SHP77 (cell line): Measurements from ENCODE around the gene SLC24A4.

Experiments used
- DNase-seq, 2 experiments: peaks; one replicate each; lab custom pipeline; 2025; lab: John Stamatoyannopoulos, UW

SLC24A4 gene

GRCh38 chr14:92316937-92317336, 6.0 kb upstream of the SLC24A4 start:
- DNase-seq, result no peak

DNA sequence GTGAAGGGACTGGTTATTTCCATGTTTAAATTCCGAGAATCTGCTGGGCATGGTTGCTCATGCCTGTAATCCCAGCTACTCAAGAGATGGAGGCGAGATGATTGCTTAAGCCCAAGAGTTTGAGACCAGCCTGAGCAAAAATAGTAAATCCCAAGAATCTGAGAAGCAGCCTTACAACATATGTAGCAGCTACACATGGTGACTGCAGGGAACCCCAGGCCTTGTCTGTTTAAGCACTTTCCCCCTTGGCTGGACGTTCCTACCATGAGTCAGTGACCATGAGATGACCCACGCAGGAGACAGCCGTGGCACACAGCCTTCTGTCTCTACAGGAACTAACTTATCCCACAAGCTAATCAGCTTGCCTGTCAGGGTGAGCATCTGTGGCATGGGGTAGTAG, 5.5 kb upstream of the SLC24A4 start:
- no peak for DNase-seq

- no peak for DNase-seq
These were observed 1.3 kb upstream of the SLC24A4 start for GRCh38 chr14:92321701-92322100.

DNA sequence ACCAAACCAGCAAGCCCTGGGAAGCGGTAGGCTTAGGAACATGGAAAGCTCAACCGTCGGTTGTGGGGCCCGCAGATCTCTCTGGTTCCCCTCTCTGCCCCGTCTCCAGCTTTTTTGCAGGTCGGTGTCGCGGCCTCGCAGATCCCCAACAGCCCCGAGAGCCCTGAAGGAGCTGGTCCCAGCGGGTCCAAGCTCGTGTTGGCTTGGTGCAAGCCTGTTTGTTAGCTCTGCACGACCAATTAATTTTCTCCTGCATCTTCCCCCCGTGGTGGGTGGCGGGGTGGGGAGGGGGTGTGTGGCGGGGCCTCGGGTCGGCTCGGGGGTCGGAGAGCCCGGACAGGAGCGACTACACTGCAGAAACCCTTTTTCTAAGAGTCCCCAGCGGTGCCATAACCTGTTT, 449 bp upstream of the SLC24A4 start:
- no peak for DNase-seq

GRCh38 chr14:92323916-92324818, 1.2 kb downstream of the SLC24A4 start:
- no peak for DNase-seq

GRCh38 chr14:92325835-92326234, 2.9 kb downstream of the SLC24A4 start:
- no peak for DNase-seq

GRCh38 chr14:92328664-92329255, 5.8 kb downstream of the SLC24A4 start:
- no peak for DNase-seq

DNA sequence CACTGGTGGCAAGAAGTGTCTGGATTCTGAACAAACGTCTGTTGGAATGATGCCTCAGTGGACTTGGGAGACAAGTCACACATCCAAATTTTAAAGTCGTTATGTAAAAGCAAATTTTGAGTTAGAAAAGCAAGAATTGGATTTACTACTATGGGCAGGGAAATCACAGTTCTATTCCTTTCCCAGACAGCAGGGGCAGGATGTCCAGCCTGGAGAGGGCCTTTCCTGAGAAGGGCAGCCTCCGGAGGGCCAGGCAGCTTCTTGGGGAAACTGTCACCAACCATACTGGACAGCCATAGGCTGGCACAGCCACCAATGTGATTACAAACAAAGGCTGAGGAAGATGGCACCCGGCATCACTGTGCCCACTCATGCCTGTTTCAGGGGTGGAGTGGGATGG, 11.1 kb downstream of the SLC24A4 start:
- DNase-seq, result no peak

DNA sequence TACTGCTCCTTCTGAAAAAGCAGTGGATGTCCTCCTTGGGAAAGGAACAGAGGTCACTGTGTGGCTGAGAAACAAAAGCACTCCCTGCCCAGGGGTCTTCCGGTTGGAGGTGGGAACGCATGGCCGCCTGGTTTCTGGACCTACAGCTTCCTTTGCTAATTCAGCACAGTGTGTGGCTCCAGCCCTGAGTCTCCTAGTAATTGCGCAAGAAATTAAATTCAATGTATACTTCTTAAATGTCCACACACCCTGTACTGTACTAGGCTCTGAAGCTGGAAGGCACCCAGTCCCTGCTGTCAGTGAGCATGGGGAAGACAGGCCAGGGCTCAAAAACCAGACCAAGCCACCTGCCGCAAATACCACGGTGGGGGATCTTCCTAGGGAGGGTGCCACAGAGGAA, 13.4 kb downstream of the SLC24A4 start:
- DNase-seq, result no peak

GRCh38 chr14:92339426-92339825, 16.5 kb downstream of the SLC24A4 start:
- no peak for DNase-seq

DNA sequence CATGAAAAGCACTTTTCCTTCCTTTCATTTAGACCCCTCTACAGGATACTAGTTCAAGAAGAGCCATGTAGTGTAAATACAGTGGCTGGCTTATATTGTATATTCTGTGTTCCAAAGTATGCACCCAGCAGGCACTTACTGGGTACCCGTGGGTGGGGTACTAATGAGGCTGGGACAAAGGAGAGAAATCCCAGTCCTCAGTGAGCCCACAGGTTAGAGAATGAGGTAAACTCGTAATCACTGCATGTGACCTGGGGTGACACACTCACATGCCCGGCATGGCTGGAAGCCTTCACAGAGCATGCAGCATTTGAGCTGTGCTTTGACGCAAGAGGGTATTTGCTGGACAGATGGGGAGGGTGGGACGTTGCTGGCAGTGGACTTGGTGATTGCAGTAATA, 17.1 kb downstream of the SLC24A4 start:
- DNase-seq, result no peak

GRCh38 chr14:92340931-92341330, 18.0 kb downstream of the SLC24A4 start:
- no peak for DNase-seq

DNA sequence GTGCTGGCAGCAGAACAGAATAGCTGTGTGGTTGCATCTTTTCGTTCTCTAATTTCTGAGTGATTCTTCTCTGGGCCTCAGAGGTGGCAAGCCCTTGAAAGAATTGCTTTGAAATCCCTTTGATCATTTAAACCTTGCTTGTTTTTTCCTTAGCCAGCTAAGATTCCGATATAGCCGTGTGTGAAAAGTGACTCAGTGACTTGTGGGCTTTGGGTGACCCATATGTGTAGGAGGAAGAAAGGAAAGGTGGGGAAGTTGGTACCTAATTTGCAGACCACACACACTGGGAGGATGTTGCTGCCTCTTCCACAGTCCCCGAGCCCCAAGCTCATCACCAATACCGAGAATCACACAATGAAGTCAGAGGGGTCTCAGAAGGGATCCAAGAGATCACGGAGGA, 18.8 kb downstream of the SLC24A4 start:
- no peak for DNase-seq

DNA sequence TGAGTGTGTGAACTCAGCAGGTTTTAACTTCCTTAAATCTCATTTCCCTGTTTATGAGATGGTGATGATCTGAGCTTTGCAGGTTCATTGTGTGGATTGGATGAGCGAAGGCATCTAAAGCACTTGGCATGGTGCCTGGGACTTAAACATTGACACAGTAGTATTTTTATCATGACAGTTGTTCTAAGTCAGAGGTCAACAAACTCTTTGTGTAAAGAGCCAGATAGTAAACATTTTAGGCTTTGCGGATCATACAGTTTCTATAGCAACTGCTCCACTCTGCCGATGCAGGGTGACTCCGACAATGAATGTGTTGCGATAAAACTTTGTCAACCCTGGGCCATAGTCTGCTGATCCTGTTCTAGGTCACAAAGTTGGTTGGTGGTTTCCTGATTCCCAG, 25.2 kb downstream of the SLC24A4 start:
- DNase-seq, result peak; percentile 76 to 81

DNA sequence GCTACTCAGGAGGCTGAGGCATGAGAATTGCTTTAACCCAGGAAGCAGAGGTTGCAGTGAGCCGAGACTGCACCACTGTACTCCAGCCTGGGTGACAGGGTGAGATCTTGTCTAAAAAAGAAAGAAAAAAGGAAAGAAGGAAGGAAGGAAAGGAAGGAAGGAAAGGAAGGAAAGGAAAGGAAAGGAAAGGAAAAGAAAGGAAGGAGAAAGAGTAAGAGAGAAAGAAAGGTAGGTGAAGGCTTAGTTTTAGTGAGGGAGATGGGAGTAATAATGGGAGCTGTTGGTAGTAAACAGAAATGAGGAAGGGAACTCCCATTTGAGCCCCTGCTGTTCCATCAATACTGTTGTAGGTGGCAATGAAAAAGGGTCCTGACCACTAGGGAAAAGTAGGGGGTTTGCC, 28.8 kb downstream of the SLC24A4 start:
- DNase-seq, result no peak

DNA sequence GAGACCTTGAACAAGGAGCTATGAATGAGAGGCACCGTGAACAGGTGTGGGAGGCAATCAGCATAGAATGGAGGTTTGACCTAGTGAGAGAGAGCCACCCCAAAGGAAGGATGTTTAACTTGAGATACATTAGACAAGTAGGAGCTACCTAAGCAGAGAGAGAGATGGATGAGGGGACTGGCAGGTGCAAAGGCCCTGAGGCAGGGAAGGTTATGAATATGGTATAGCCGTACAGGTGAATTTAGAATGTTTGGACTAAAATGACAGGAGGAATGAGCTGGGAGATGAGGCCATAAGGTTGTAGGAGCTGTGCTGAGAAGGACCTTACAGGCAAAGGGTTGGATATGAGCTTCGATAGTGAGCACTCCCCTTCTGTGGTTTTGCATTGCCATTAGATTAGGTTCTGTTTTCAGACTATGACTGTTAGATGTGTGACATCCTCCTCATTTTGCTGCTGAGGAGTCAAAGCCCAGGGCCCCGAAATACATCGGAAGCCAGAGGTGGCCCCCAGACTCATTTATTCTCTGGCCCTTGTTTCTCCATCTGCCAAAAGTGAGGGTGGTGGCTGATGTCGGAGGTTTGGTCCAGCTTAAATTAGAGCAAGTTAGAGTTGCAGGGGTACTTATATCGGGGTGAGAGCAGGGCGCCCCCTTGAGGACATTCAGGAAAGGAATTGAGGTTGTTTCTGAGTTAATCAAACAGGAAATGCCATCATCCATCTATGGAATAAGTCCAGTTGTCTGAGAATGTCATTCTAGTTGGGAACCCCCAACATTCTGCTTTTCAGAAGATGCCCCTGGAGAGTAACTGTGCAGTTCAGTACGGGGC, 29.4 kb downstream of the SLC24A4 start:
- DNase-seq, result no peak

DNA sequence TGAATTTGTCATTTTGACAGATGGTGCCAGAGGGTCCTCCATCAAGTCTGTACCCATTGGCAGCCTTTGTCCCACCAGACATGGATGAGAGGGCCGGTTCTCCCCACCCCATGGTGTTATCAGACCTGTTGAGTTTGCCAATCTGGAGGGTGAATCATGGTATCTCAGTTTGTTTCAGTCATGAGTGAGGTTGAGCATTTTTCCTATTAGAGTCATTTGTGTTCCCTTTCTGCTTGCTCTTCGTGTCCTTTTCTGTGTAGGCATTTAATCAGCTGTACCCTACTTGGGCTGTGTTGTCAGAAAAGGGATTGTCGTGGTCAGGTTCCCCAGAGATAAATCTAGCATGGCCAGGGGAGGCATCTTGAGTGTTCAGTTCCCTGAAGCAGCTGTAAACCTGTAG, 30.5 kb downstream of the SLC24A4 start:
- no peak for DNase-seq

- no peak for DNase-seq
These were observed 33.7 kb downstream of the SLC24A4 start for GRCh38 chr14:92356677-92357076.

DNA sequence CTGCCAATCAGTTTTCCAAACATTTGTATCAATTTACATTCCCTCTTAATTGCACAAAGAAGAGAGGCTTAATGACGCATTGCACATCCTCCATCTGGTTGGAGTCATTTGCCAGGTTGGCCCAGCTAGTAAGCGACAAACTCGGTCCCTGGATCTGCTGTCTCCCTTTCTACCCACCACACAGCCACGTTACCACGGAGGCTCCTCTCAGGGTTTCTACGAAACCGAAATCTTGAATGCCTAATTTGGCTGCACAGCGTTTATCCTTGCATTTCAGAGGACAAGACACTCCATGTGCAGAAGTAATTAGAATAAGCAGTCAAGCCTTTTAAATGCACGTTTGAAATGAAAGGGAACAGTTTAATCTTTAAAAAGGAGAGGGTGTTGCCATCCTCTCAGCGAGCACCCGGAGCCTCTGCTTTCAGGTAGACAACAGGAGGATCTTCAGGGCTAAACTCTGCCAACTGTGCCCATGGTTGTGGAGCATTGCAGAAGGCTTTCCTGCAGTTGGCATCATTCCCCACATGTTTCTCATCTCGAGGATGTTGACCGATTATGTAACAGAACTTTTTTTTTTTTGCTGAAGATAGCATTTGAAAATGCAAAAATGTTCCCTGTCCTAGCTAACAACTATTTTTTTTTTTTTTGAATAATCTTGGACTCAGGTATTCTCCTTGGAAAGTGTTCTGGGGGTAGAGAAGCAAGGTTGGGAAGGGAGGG, 37.8 kb downstream of the SLC24A4 start:
- no peak for DNase-seq

DNA sequence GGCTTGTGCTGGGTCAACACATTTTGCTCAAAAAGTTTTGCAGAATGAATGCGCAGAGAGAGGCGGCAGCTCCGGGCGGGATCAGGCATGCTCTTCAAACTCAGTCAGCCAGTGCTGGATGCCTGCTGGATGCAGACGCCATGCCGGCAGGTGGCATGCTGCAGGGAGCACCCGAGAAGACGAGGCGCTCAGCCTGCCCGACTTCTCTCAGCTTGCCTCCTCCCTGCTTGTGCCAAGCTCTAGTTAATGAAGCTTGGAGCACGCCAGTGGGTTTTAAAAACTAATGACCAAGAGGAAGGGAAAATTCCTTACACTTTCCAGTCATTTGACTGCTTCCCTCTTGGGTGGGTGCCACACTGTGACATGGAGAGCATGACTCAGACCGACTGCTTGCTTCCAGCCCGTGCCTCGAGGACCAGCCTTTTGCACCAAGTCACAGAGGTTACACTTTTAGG, 39.8 kb downstream of the SLC24A4 start:
- DNase-seq, result no peak

- no peak for DNase-seq
These were observed 43.3 kb downstream of the SLC24A4 start for GRCh38 chr14:92366237-92366636.

DNA sequence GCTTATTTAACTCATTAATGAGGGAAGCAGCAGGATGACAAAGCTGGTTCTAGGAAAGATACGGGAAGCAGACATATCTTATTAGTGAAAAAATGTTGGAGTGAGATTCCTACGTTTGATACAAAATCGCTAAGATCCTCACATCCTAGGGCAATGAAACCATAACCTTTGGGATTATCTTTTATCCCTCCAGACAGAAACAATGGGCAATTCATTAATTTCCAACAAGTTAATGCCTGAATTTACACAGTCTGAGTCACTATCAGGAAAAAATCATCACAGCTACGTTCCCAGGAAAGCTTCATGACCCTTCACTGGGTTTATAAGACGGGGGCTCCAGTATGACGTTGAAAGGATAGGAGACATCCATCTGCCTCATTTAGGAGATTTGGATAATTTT, 45.0 kb downstream of the SLC24A4 start:
- DNase-seq, result no peak
